H1 (cell line): Measurements from ENCODE around the gene TWIST2. TPM values are rescaled to one million over a fixed set of nuclear protein-coding genes. Genes with fewer than 3 reads are reported as not detected.

ENCODE experiments used
- CREB1 ChIP-seq: IDR thresholded peaks from 2 replicates; pipeline ENCODE4 v1.6.1; 2012; ENCODE audit warnings: inconsistent platforms
- GABPA ChIP-seq: IDR thresholded peaks from 2 replicates; pipeline ENCODE4 v1.6.1; 2011; ENCODE audit warnings: mild to moderate bottlenecking, low read length, moderate library complexity, borderline replicate concordance; ENCODE audit not compliant: insufficient read depth
- RNF2 ChIP-seq: fragments of 200-900, 300-1000 bp; sonication (generic); IDR thresholded peaks from 2 replicates; pipeline ENCODE4 v1.7.1; 2016; ENCODE audit warnings: borderline replicate concordance, low read depth, mild to moderate bottlenecking, antibody characterized with exemption, low read length; ENCODE audit not compliant: poor library complexity, severe bottlenecking; ENCODE audit errors: missing control alignments
- RXRA ChIP-seq: IDR thresholded peaks from 2 replicates; pipeline ENCODE4 v1.6.1; 2011; ENCODE audit warnings: low read depth, mild to moderate bottlenecking, low read length, moderate library complexity; ENCODE audit not compliant: insufficient read depth
- YY1 ChIP-seq: IDR thresholded peaks from 2 replicates; pipeline ENCODE4 v1.6.1; 2011; ENCODE audit warnings: low read depth, mild to moderate bottlenecking, low read length
- polyA plus RNA-seq, 7 experiments: library from polyadenylated mRNA; depleted of rRNA in 3 of 7; stranded (reverse) in 5 of 7; unstranded in 2 of 7; fragments of >200 nt in 5 of 7; fragments of 200-250 nt in 2 of 7; gene quantifications; 1 replicate in 5 of 7; 2 replicates in 1 of 7; 4 replicates in 1 of 7; pipeline versions ENCODE4 v1.2.1 to v1.2.3, GENCODE V29; 2011 to 2013; ENCODE audit warnings: missing spikeins in 2 of 7, mixed read lengths in 2 of 7
- total RNA-seq: library from RNA; stranded (reverse); fragmentation: NEBNext Ultra II Directional; extraction: Animal tissue kit (Norgen Biotek cat#: 25700); gene quantifications from 2 replicates; pipeline ENCODE4 v1.2.1, GENCODE V29; 2021

TWIST2 gene
- total and polyA plus RNA-seq, 2 of the 8 experiments (the other 6 are each of a cell fraction or from before 2014, with no cell fraction given): 2.6 to 4.3 TPM

GRCh38 chr2:238955648-238956531 lies 108.0 kb downstream of the TWIST2 start (continued):
- TF ChIP-seq CREB1: no peak
- no peak for TF ChIP-seq RXRA
- TF ChIP-seq YY1: no peak
- TF ChIP-seq GABPA: no peak
- no peak for TF ChIP-seq RNF2
